ENCODE data around the gene PRM1. TPM values are rescaled to one million over a fixed set of nuclear protein-coding genes. Genes with fewer than 3 reads are reported as not detected.
A peak's percentile ranks its signal among the peaks of the same experiment; 100 is the strongest.

The PRM1 gene
- total and polyA plus RNA-seq, 2 of the 13 experiments (the other 11 are each of a cell fraction or from before 2014, with no cell fraction given) = not detected

GRCh38 chr16:11296706-11297491, 15.8 kb upstream of the PRM1 start (continued):
- TF ChIP-seq FUBP1 (CRISPR knock-in tag; IDR thresholded peaks at IDR 0.05; ENCODE audit: borderline replicate concordance) (no peak), HOXD1 (CRISPR knock-in tag; IDR thresholded peaks at IDR 0.05) (no peak), NR0B2 (CRISPR knock-in tag; IDR thresholded peaks at IDR 0.05) (no peak; the same call in 1 of the 2 replicates), ZGPAT (CRISPR knock-in tag; IDR thresholded peaks at IDR 0.05) (peak; percentile 67), ZNF609 (CRISPR knock-in tag; IDR thresholded peaks at IDR 0.05; ENCODE audit: borderline replicate concordance) (peak; percentile 47), ZBTB7A (CRISPR knock-in tag; IDR thresholded peaks at IDR 0.05) (peak; percentile 78; the same call in 1 of the 2 replicates), ZNF292 (CRISPR knock-in tag; IDR thresholded peaks at IDR 0.05; ENCODE audit: borderline replicate concordance, low read depth) (peak; percentile 75; the same call in 1 of the 2 replicates), JUN (CRISPR knock-in tag; IDR thresholded peaks at IDR 0.05) (peak; percentile 65), RAD21 (CRISPR knock-in tag; IDR thresholded peaks at IDR 0.05) (no peak), ZNF367 (CRISPR knock-in tag; IDR thresholded peaks at IDR 0.05; ENCODE audit: borderline replicate concordance) (no peak), RARA (CRISPR knock-in tag; IDR thresholded peaks at IDR 0.05) (peak; percentile 58; the same call in 1 of the 2 replicates), ZBTB33 (CRISPR knock-in tag; IDR thresholded peaks at IDR 0.05) (peak; percentile 51; the same call in 1 of the 2 replicates), TEAD2 (CRISPR knock-in tag; IDR thresholded peaks at IDR 0.05) (no peak), KMT2A (CRISPR knock-in tag; IDR thresholded peaks at IDR 0.05) (peak; percentile 20; the same call in 1 of the 2 replicates), ATF5 (CRISPR knock-in tag; IDR thresholded peaks at IDR 0.05; ENCODE audit: low read depth) (0 out of 2 replicates have a peak, but pooled peaks have one; percentile 19), MXD4 (CRISPR knock-in tag; IDR thresholded peaks at IDR 0.05) (peak; percentile 74; the same call in 1 of the 2 replicates)
